IMR-90 (cell line): ENCODE results near the gene PLCB2. TPM values are rescaled to one million over a fixed set of nuclear protein-coding genes. Genes with fewer than 3 reads are reported as not detected.
A peak's percentile ranks its signal among the peaks of the same experiment; 100 is the strongest.

Experiments
- ATAC-seq: fragments of 200-7000 bp; cut with Tn5 transposase; 2 replicates; pipeline ENCODE4 v1.9.1; 2020; ENCODE audit warnings: low read depth, mild to moderate bottlenecking, moderate library complexity
- BruUV-seq: library from RNA; stranded (reverse); fragments of 400-500 nt; replicated peaks from 2 replicates; lab custom pipeline; 2021; lab: Mats Ljungman, UMichigan
- CTCF ChIA-PET: fragments of 300-600 bp; formaldehyde crosslinking; extraction: SDS; loops from one replicate; lab custom pipeline; 2021; ENCODE audit warnings: antibody characterized with exemption; lab: Yijun Ruan, JAX
- POLR2A ChIA-PET: fragments of 300-600 bp; sonication (Branson Sonifier 250); formaldehyde crosslinking; loops from one replicate; lab custom pipeline; 2022; ENCODE audit warnings: antibody characterized with exemption; ENCODE audit not compliant: unreplicated experiment; lab: Charles Lee
- DNase-seq: peaks from one replicate; pipeline ENCODE4 v3.0.0; 2013
- H2AFZ ChIP-seq: replicated peaks from 2 replicates; pipeline ENCODE3; 2013; ENCODE audit warnings: low read length, mild to moderate bottlenecking; ENCODE audit not compliant: poor library complexity
- H2AK5ac ChIP-seq: 2 replicates; pipeline ENCODE4 v1.6.1; 2013; ENCODE audit warnings: low read depth, low read length, inconsistent platforms
- H2AK9ac ChIP-seq: replicated peaks from 2 replicates; pipeline ENCODE3; 2013; ENCODE audit warnings: mild to moderate bottlenecking, low read depth, low read length, moderate library complexity; ENCODE audit not compliant: poor library complexity
- H2BK120ac ChIP-seq: 2 replicates; pipeline ENCODE4 v1.6.1; 2013; ENCODE audit warnings: low read depth, low read length, inconsistent platforms
- H2BK15ac ChIP-seq: 3 replicates; pipeline ENCODE4 v1.6.1; 2013; ENCODE audit warnings: low read depth, low read length, inconsistent platforms
- H2BK20ac ChIP-seq: 2 replicates; pipeline ENCODE4 v1.6.1; 2013; ENCODE audit warnings: low read depth, mild to moderate bottlenecking, inconsistent platforms, low read length, moderate library complexity
- H2BK5ac ChIP-seq: 2 replicates; pipeline ENCODE4 v1.6.1; 2013; ENCODE audit warnings: mild to moderate bottlenecking, low read depth, low read length, inconsistent platforms; ENCODE audit not compliant: poor library complexity, severe bottlenecking
- H3K14ac ChIP-seq: replicated peaks from 2 replicates; pipeline ENCODE4 v1.6.1; 2013; ENCODE audit warnings: low read depth, low read length, inconsistent platforms
- H3K18ac ChIP-seq: 2 replicates; pipeline ENCODE4 v1.6.1; 2013; ENCODE audit warnings: low read depth, low read length, control low read depth
- H3K23ac ChIP-seq: 2 replicates; pipeline ENCODE4 v1.6.1; 2013; ENCODE audit warnings: low read depth, low read length, inconsistent platforms
- H3K27ac ChIP-seq: 2 replicates; pipeline ENCODE4 v1.5.1; 2013; ENCODE audit warnings: mild to moderate bottlenecking, control low read depth, low read length; ENCODE audit not compliant: insufficient read depth
- H3K27me3 ChIP-seq: 2 replicates; pipeline ENCODE4 v1.6.1; 2013; ENCODE audit warnings: low read length; ENCODE audit not compliant: control insufficient read depth, insufficient read depth
- H3K36me3 ChIP-seq: 2 replicates; pipeline ENCODE4 v1.6.1; 2013; ENCODE audit warnings: low read length, mixed read lengths; ENCODE audit not compliant: control insufficient read depth, insufficient read depth
- H3K4ac ChIP-seq: 2 replicates; pipeline ENCODE4 v1.6.1; 2013; ENCODE audit warnings: low read depth, low read length, inconsistent platforms
- H3K4me1 ChIP-seq: 2 replicates; pipeline ENCODE4 v1.6.1; 2013; ENCODE audit warnings: low read length, mixed read lengths; ENCODE audit not compliant: control insufficient read depth, insufficient read depth
- H3K4me2 ChIP-seq: 2 replicates; pipeline ENCODE4 v1.6.1; 2013; ENCODE audit warnings: low read depth, mild to moderate bottlenecking, control low read depth, low read length, moderate library complexity
- H3K4me3 ChIP-seq: 2 replicates; pipeline ENCODE4 v1.5.1; 2013; ENCODE audit warnings: low read depth, mild to moderate bottlenecking, control low read depth, low read length, moderate library complexity; ENCODE audit not compliant: insufficient read depth
- H3K56ac ChIP-seq: 2 replicates; pipeline ENCODE4 v1.6.1; 2013; ENCODE audit warnings: low read length, inconsistent platforms; ENCODE audit not compliant: insufficient read depth; ENCODE audit errors: extremely low read depth
- H3K79me1 ChIP-seq, 2 experiments: 2 replicates each; pipeline ENCODE4 v1.6.1; 2013; ENCODE audit warnings: low read length in 2 of 2, inconsistent platforms in 1 of 2, low read depth in 1 of 2
- H3K9ac ChIP-seq: 2 replicates; pipeline ENCODE4 v1.6.1; 2013; ENCODE audit warnings: low read depth, low read length, control low read depth
- H3K9me1 ChIP-seq: 2 replicates; pipeline ENCODE4 v1.6.1; 2013; ENCODE audit warnings: low read length, inconsistent platforms; ENCODE audit not compliant: insufficient read depth
- H3K9me3 ChIP-seq: 2 replicates; pipeline ENCODE4 v1.6.1; 2013; ENCODE audit warnings: low read length; ENCODE audit not compliant: control insufficient read depth, insufficient read depth
- H4K20me1 ChIP-seq: 2 replicates; pipeline ENCODE4 v1.6.1; 2013; ENCODE audit warnings: low read length, inconsistent platforms; ENCODE audit not compliant: insufficient read depth
- H4K5ac ChIP-seq: 2 replicates; pipeline ENCODE4 v1.6.1; 2013; ENCODE audit warnings: mild to moderate bottlenecking, low read depth, low read length, control low read depth
- H4K8ac ChIP-seq, 2 experiments: 2 replicates each; pipeline ENCODE4 v1.6.1; 2013; ENCODE audit warnings: low read depth in 2 of 2, low read length in 2 of 2, control low read depth in 1 of 2, inconsistent platforms in 1 of 2
- H4K91ac ChIP-seq: 2 replicates; pipeline ENCODE4 v1.6.1; 2013; ENCODE audit warnings: low read depth, low read length, inconsistent platforms; ENCODE audit not compliant: insufficient read depth
- CHD1 ChIP-seq: IDR thresholded peaks from 2 replicates; pipeline ENCODE4 v1.6.1; 2012; ENCODE audit warnings: low read depth, low read length, improper control_type of control experiment
- FOS ChIP-seq: fragments of 150-350 bp; IDR thresholded peaks from 2 replicates; pipeline ENCODE4 v1.6.1; 2016; ENCODE audit warnings: low read depth, low read length
- MAFK ChIP-seq: IDR thresholded peaks from 2 replicates; pipeline ENCODE4 v1.6.1; 2012; ENCODE audit warnings: low read depth, low read length, improper control_type of control experiment
- MAZ ChIP-seq: IDR thresholded peaks from 2 replicates; pipeline ENCODE4 v1.6.1; 2012; ENCODE audit warnings: low read depth, mild to moderate bottlenecking, low read length, improper control_type of control experiment, moderate library complexity, borderline replicate concordance
- MXI1 ChIP-seq: IDR thresholded peaks from 2 replicates; pipeline ENCODE4 v1.6.1; 2012; ENCODE audit warnings: low read depth, mild to moderate bottlenecking, low read length, moderate library complexity, borderline replicate concordance
- RFX5 ChIP-seq: IDR thresholded peaks from 2 replicates; pipeline ENCODE4 v1.8.0; 2012; ENCODE audit warnings: low read depth, mild to moderate bottlenecking, low read length, moderate library complexity
- WGBS, 2 experiments: methylation state at CpG; one replicate each; pipeline versions ENCODE4 v1.1.5 to v1.1.7; 2013; ENCODE audit warnings: missing lambda C conversion rate in 2 of 2; ENCODE audit not compliant: insufficient read length in 1 of 2; ENCODE audit errors: extremely low coverage in 2 of 2; 5-methylcytosine and 5-hydroxymethylcytosine counted together
- dilution Hi-C: fragments of 300-500 bp; cut with HindIII; formaldehyde crosslinking; loops from one replicate; pipeline ENCODE4 v1.14.3; 2018; ENCODE audit warnings: low sequenced_read_pairs; ENCODE audit not compliant: unreplicated experiment
- in situ Hi-C: fragments of 300-500 bp; cut with MboI; formaldehyde crosslinking; loops from 3 replicates; pipeline ENCODE4 v1.14.3; 2019; ENCODE audit warnings: low sequenced_read_pairs, inconsistent platforms, mixed read lengths
- intact Hi-C: fragments of 100-400 bp; cut with micrococcal nuclease; formaldehyde crosslinking; loops from 2 replicates; pipeline ENCODE4 v1.10.0; 2022
- polyA plus RNA-seq, 3 experiments: library from polyadenylated mRNA; depleted of rRNA; stranded (reverse); fragments of >200 nt; gene quantifications; 2 replicates each; pipeline ENCODE4 v1.2.3, GENCODE V29; 2012; ENCODE audit warnings: low replicate concordance in 1 of 3
- total RNA-seq: library from RNA; depleted of rRNA; stranded (reverse); fragments of >200 nt; gene quantifications from 2 replicates; pipeline ENCODE4 v1.2.3, GENCODE V29; 2012
- TF ChIP-seq, protein P1 (sequence below): fragments of 150-350 bp; IDR thresholded peaks from 2 replicates; pipeline ENCODE4 v1.6.1; 2016; ENCODE audit warnings: low read depth, mild to moderate bottlenecking, low read length, moderate library complexity, borderline replicate concordance

The PLCB2 gene
- total and polyA plus RNA-seq, 2 of the 4 experiments (the other 2 are of a cell fraction) = 0.18 to 1.4 TPM

DNA sequence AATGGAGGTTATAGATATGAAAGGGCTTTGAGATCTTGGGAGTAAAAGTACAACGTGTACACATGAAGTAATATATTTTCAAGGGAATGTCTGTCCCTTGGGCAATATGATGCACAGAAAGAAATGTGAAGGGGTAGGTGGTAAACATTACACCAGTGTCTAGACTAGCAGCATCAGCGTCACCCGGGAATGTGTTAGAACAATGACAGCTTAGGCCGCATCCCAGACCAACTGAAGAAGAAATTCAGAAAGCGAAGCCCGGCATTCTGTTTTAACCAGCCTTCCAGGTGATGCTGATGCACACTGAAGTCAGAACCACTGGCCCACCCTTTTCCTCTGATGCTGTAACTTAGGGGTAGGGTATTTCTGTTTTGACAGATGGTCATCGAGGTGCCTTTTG is 22.1 kb upstream of the PLCB2 start (continued):
- TF ChIP-seq, protein P1, sequence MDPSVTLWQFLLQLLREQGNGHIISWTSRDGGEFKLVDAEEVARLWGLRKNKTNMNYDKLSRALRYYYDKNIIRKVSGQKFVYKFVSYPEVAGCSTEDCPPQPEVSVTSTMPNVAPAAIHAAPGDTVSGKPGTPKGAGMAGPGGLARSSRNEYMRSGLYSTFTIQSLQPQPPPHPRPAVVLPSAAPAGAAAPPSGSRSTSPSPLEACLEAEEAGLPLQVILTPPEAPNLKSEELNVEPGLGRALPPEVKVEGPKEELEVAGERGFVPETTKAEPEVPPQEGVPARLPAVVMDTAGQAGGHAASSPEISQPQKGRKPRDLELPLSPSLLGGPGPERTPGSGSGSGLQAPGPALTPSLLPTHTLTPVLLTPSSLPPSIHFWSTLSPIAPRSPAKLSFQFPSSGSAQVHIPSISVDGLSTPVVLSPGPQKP = no peak

DNA sequence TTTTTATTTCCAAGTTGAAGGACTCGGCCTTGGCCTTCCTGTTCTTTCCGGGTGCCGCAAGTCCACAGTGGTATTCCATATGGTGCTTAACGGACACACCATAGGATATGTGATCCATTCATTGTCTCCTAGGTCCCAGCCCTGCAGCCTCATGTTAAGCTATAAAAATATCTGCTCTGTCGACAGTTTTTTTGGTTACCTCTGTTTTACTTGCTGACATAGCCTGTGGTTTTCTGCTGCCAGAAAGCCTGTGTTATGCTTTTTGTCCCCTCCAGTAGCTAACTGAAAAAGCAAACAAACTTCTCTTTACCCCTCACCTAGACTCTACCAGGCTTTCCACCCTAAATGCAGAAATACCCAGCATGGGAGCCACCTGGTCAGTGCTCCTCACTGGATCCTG is 21.0 kb upstream of the PLCB2 start:
- Histone ChIP-seq H4K91ac (peak overlapping the region; percentile 90), H2BK20ac (peak overlapping the region; percentile 83), H2AK9ac (no peak overlapping the region), H2AK5ac (peak overlapping the region; percentile 86), H2BK5ac (peak overlapping the region; percentile 91), H3K4me3 (no peak overlapping the region), H3K4me1 (peaks cover 48% of the 10 kb centered on the region), H3K18ac (peak overlapping the region; percentile 91), H3K36me3 (no peaks in the 10 kb centered on the region; the same call in 1 of the 2 replicates), H4K5ac (peak overlapping the region; percentile 83), H3K27ac (peak overlapping the region; percentile 91), H3K9me1 (peaks cover 37% of the 10 kb centered on the region), H3K4me2 (peak overlapping the region; percentile 77), H4K8ac (peak overlapping the region; percentile 11 to 85; a peak in 3 of 4 replicates), H3K9me3 (no peaks in the 10 kb centered on the region), H3K23ac (peak overlapping the region; percentile 74), H3K27me3 (no peaks in the 10 kb centered on the region), H2AFZ (no peak overlapping the region), H2BK15ac (peak overlapping the region; percentile 17; the same call in 2 of the 3 replicates), H3K79me1 (peaks cover 36 to 85% of the 10 kb centered on the region in 2 experiments), H3K56ac (no peak overlapping the region), H3K9ac (peak overlapping the region; percentile 61), H2BK120ac (peak overlapping the region; percentile 77), H3K4ac (peak overlapping the region; percentile 73), H4K20me1 (0 out of 2 replicates have a peak, but pooled peaks cover 12% of the 10 kb centered on the region), H3K14ac (peak overlapping the region; percentile 25)
- TF ChIP-seq MAFK (peak; percentile 85), MAZ (no peak), MXI1 (no peak), CHD1 (no peak), FOS (no peak), RFX5 (no peak)
- no TSS peak for BruUV-seq
- intact Hi-C loops (no loop called here), dilution Hi-C loops (no loop called here), in situ Hi-C loops (no loop called here)
- no peak for ATAC-seq
- WGBS, 2 experiments = 92% methylated on average over 4 of the region's 5 CpGs; no CpG with 5 or more reads in 1 of the 2 experiments
- DNase-seq = no peak
- ChIA-PET CTCF (interaction anchor here (0.6 to 1.8 kb wide), 5 partner anchors 10 to 273 kb away, joined by 3 to 9 read pairs (median 4); no protein-coding TSS in a partner anchor), POLR2A (interaction anchor here (2.4 kb wide), 1 partner anchor 11 kb away, joined by 20 read pairs; the partner anchor contains the start of gene CCDC9B)
